Upper lobe of left lung (tissue), 6 donors: ENCODE measurements around the gene ALDH1A3. TPM values are rescaled to one million over a fixed set of nuclear protein-coding genes. Genes with fewer than 3 reads are reported as not detected.
A peak's percentile ranks its signal among the peaks of the same experiment; 100 is the strongest.

Experiments used
- ATAC-seq, 2 donors: fragments of 200-7000 bp; cut with Tn5 transposase; one replicate each; pipeline ENCODE4 v1.9.1; 2022; ENCODE audit warnings: mild to moderate bottlenecking in 2 of 2, moderate library complexity in 2 of 2; ENCODE audit not compliant: low FRiP score in 2 of 2
- DNase-seq, 2 donors: peaks; one replicate each; pipeline ENCODE4 v3.0.0-alpha.2; 2019 to 2020
- H3K27ac ChIP-seq, 4 donors: fragments of 200-600 bp; sonication (generic); one replicate each; pipeline ENCODE4 v1.5.1; 2016 to 2019
- H3K27me3 ChIP-seq, 4 donors: fragments of 200-600 bp; sonication (generic); one replicate each; pipeline ENCODE4 v1.5.1; 2017 to 2019
- H3K36me3 ChIP-seq, 4 donors: fragments of 200-600 bp; sonication (generic); one replicate each; pipeline ENCODE4 v1.5.1; 2016 to 2019
- H3K4me1 ChIP-seq, 4 donors: fragments of 200-600 bp; sonication (generic); one replicate each; pipeline ENCODE4 v1.5.1; 2018 to 2019
- H3K4me3 ChIP-seq, 4 donors: fragments of 200-600 bp; sonication (generic); one replicate each; pipeline ENCODE4 v1.5.1; 2017 to 2019; ENCODE audit warnings: mild to moderate bottlenecking in 2 of 4, moderate library complexity in 1 of 4
- H3K9me3 ChIP-seq, 4 donors: fragments of 200-600 bp; sonication (generic); one replicate each; pipeline ENCODE4 v1.5.1; 2018 to 2019
- CTCF ChIP-seq, 6 experiments: fragments of 450-650 bp in 4 of 6; fragments of 200-600 bp in 2 of 6; sonication (generic) in 2 of 6; IDR thresholded peaks; one replicate each; pipeline ENCODE4 v1.5.1; 2016 to 2019; ENCODE audit warnings: antibody characterized with exemption in 6 of 6
- EP300 ChIP-seq, 4 donors: sonication (generic); formaldehyde crosslinking; IDR thresholded peaks; one replicate each; pipeline ENCODE4 v1.5.1; 2017; ENCODE audit warnings: antibody characterized with exemption in 4 of 4, control low read depth in 2 of 4
- POLR2A ChIP-seq, 4 donors: fragments of 450-650 bp; IDR thresholded peaks; one replicate each; pipeline ENCODE4 v1.5.1; 2016 to 2017; ENCODE audit warnings: antibody characterized with exemption in 4 of 4, mild to moderate bottlenecking in 2 of 4
- POLR2AphosphoS5 ChIP-seq, 2 donors: sonication (generic); formaldehyde crosslinking; IDR thresholded peaks; one replicate each; pipeline ENCODE4 v1.5.1; 2017; ENCODE audit warnings: antibody characterized with exemption in 2 of 2
- WGBS, 2 donors: methylation state at CpG; one replicate each; pipeline ENCODE4 v1.1.5; 2017 to 2018; 5-methylcytosine and 5-hydroxymethylcytosine counted together
- total RNA-seq, 6 donors: library from RNA; depleted of rRNA in 4 of 6; stranded (reverse); fragments of >200 nt in 4 of 6; gene quantifications; one replicate each; pipeline versions ENCODE4 v1.1.0 to v1.2.1, GENCODE V29; 2016 to 2021
- donor health status: DM: no; HTN: no; CAD: no; lungs with moderate emphysema.
- donor health status: DM: no; HTN: yes; CAD: no; lungs with severe emphysema.

The ALDH1A3 gene
- total RNA-seq, 6 donors from 2014 or later, result 3.6 to 41.5 (median 14.1) TPM

- no peaks in the 10 kb centered on the region for H3K9me3 ChIP-seq
- TF ChIP-seq POLR2A (IDR thresholded peaks at IDR 0.05) (no peak), EP300 (IDR thresholded peaks at IDR 0.05) (no peak), POLR2AphosphoS5 (IDR thresholded peaks at IDR 0.05) (no peak), CTCF (IDR thresholded peaks at IDR 0.05) (no peak)
- H3K27ac ChIP-seq, result no peak overlapping the region
- no peak for DNase-seq
- H3K27me3 ChIP-seq, result no peaks in the 10 kb centered on the region
- no peak overlapping the region for H3K4me3 ChIP-seq
- WGBS, 2 donors, result 76 to 90% methylated on average over 5 of the region's 5 CpGs
- H3K4me1 ChIP-seq, result no peaks in the 10 kb centered on the region
- ATAC-seq, result peak in 1 of 2 donors; percentile 26
- H3K36me3 ChIP-seq, result no peaks in the 10 kb centered on the region
These were observed 44.0 kb upstream of the ALDH1A3 start for GRCh38 chr15:100835636-100836035.

- Histone ChIP-seq H3K9me3 (no peaks in the 10 kb centered on the region), H3K4me1 (no peaks in the 10 kb centered on the region), H3K27ac (no peak overlapping the region), H3K27me3 (no peaks in the 10 kb centered on the region), H3K36me3 (no peaks in the 10 kb centered on the region), H3K4me3 (no peak overlapping the region)
- whole genome bisulfite sequencing, 2 donors, result 72 to 81% methylated on average over 5 of the region's 5 CpGs
- DNase-seq (no peak), ATAC-seq (no peak)
- TF ChIP-seq CTCF (IDR thresholded peaks at IDR 0.05) (no peak), EP300 (IDR thresholded peaks at IDR 0.05) (no peak), POLR2AphosphoS5 (IDR thresholded peaks at IDR 0.05) (no peak), POLR2A (IDR thresholded peaks at IDR 0.05) (no peak)
These were observed 43.1 kb upstream of the ALDH1A3 start for GRCh38 chr15:100836501-100836900.

- DNase-seq, result no peak
- TF ChIP-seq POLR2A (IDR thresholded peaks at IDR 0.05) (no peak), POLR2AphosphoS5 (IDR thresholded peaks at IDR 0.05) (no peak), EP300 (IDR thresholded peaks at IDR 0.05) (no peak), CTCF (IDR thresholded peaks at IDR 0.05) (no peak)
- H3K4me3 ChIP-seq, result no peak overlapping the region
- H3K9me3 ChIP-seq, result no peaks in the 10 kb centered on the region
- 87 to 92% methylated on average over 3 of the region's 3 CpGs for WGBS, 2 donors
- H3K27me3 ChIP-seq, result no peaks in the 10 kb centered on the region
- no peak for ATAC-seq
- H3K4me1 ChIP-seq, result no peaks in the 10 kb centered on the region
- no peak overlapping the region for H3K27ac ChIP-seq
- no peaks in the 10 kb centered on the region for H3K36me3 ChIP-seq
These were observed 38.2 kb upstream of the ALDH1A3 start for GRCh38 chr15:100841426-100841825.

GRCh38 chr15:100842756-100843730 lies 36.6 kb upstream of the ALDH1A3 start:
- Histone ChIP-seq H3K27ac (no peak overlapping the region), H3K4me1 (no peaks in the 10 kb centered on the region), H3K9me3 (no peaks in the 10 kb centered on the region), H3K27me3 (no peaks in the 10 kb centered on the region), H3K4me3 (no peak overlapping the region), H3K36me3 (no peaks in the 10 kb centered on the region)
- TF ChIP-seq POLR2AphosphoS5 (IDR thresholded peaks at IDR 0.05), result no peak
- no peak for TF ChIP-seq CTCF (IDR thresholded peaks at IDR 0.05)
- no peak for TF ChIP-seq EP300 (IDR thresholded peaks at IDR 0.05)
- TF ChIP-seq POLR2A (IDR thresholded peaks at IDR 0.05), result no peak
- ATAC-seq, result no peak
- WGBS, 2 donors, result 76 to 80% methylated on average over 14 of the region's 14 CpGs
- DNase-seq, result no peak
